Keratinocyte (primary cell): ENCODE measurements around the gene MAP3K4.

Experiments used
- CTCF ChIP-seq, 3 experiments: IDR thresholded peaks in 1 of 3; conservative IDR thresholded peaks in 1 of 3; optimal IDR thresholded peaks in 1 of 3; 2 replicates in 2 of 3; 3 replicates in 1 of 3; pipeline versions ENCODE3 to v1.5.1; 2011; ENCODE audit warnings: low read length in 3 of 3, mild to moderate bottlenecking in 3 of 3, moderate library complexity in 2 of 3, control low read depth in 1 of 3, inconsistent platforms in 1 of 3; ENCODE audit not compliant: insufficient read depth in 2 of 3; ENCODE audit errors: extremely low read depth in 1 of 3
- EZH2 ChIP-seq: IDR thresholded peaks from one replicate; pipeline ENCODE4 v1.6.1; 2012; ENCODE audit warnings: inconsistent platforms, mild to moderate bottlenecking, low read length, moderate library complexity

- TF ChIP-seq EZH2 (no peak), CTCF (optimal IDR thresholded peaks at IDR 0.05 in 1 of 3, IDR thresholded peaks at IDR 0.05 in 1 of 3, conservative IDR thresholded peaks at IDR 0.05 in 1 of 3; ENCODE audit: extremely low read depth in 1 of 3, insufficient read depth in 2 of 3, low read length in 3 of 3) (no peak)
Observed at GRCh38 chr6:161139766-161140553, 148.4 kb downstream of the MAP3K4 start.
